ENCODE data around the gene ARNT2.
A peak's percentile ranks its signal among the peaks of the same experiment; 100 is the strongest.

ARNT2 gene

GRCh38 chr15:80517290-80517689 lies 113.1 kb downstream of the ARNT2 start:
- ATAC-seq (no peak), DNase-seq (no peak)
- H3K27me3 Mint-ChIP-seq = no peaks in the 10 kb centered on the region
- H3K9me3 Mint-ChIP-seq = no peaks in the 10 kb centered on the region
- H3K4me3 Mint-ChIP-seq = no peak overlapping the region
- H3K27ac Mint-ChIP-seq = no peak overlapping the region
- no peaks in the 10 kb centered on the region for H3K4me1 Mint-ChIP-seq

GRCh38 chr15:80518522-80518921 lies 114.3 kb downstream of the ARNT2 start:
- H3K27me3 Mint-ChIP-seq = peaks cover 9% of the 10 kb centered on the region
- H3K4me1 Mint-ChIP-seq = no peaks in the 10 kb centered on the region
- H3K4me3 Mint-ChIP-seq = no peak overlapping the region
- no peak overlapping the region for H3K27ac Mint-ChIP-seq
- no peak for ATAC-seq
- H3K9me3 Mint-ChIP-seq = no peaks in the 10 kb centered on the region
- no peak for DNase-seq

- no peak for ATAC-seq
- H3K27ac Mint-ChIP-seq = no peak overlapping the region
Observed at GRCh38 chr15:80523746-80524145, 119.6 kb downstream of the ARNT2 start.

GRCh38 chr15:80525853-80526252 lies 121.7 kb downstream of the ARNT2 start:
- no peaks in the 10 kb centered on the region for H3K4me1 Mint-ChIP-seq
- no peak for DNase-seq
- no peaks in the 10 kb centered on the region for H3K9me3 Mint-ChIP-seq
- peaks cover 44% of the 10 kb centered on the region for H3K27me3 Mint-ChIP-seq
- H3K4me3 Mint-ChIP-seq = no peak overlapping the region
- no peak overlapping the region for H3K27ac Mint-ChIP-seq
- ATAC-seq = no peak

More at GRCh38 chr15:80523746-80524145, 119.6 kb downstream of the ARNT2 start:
- H3K9me3 Mint-ChIP-seq = no peaks in the 10 kb centered on the region
- H3K4me1 Mint-ChIP-seq = no peaks in the 10 kb centered on the region
- H3K27me3 Mint-ChIP-seq = peaks cover 30% of the 10 kb centered on the region
- no peak for DNase-seq
- H3K4me3 Mint-ChIP-seq = no peak overlapping the region

GRCh38 chr15:80526556-80527340 lies 122.6 kb downstream of the ARNT2 start:
- no peak for ATAC-seq
- Mint-ChIP-seq H3K27me3 (peaks cover 48% of the 10 kb centered on the region), H3K4me1 (no peaks in the 10 kb centered on the region), H3K4me3 (no peak overlapping the region), H3K9me3 (no peaks in the 10 kb centered on the region), H3K27ac (peak overlapping the region in 1 of 2 donors; percentile 69)
- DNase-seq = no peak

- Mint-ChIP-seq H3K27me3 (peaks cover 53% of the 10 kb centered on the region), H3K27ac (no peak overlapping the region), H3K4me1 (no peaks in the 10 kb centered on the region), H3K4me3 (no peak overlapping the region), H3K9me3 (no peaks in the 10 kb centered on the region)
- ATAC-seq = no peak
- DNase-seq = no peak
Observed at GRCh38 chr15:80527406-80527805, 123.2 kb downstream of the ARNT2 start.

- H3K27me3 Mint-ChIP-seq = peaks cover 55% of the 10 kb centered on the region
- ATAC-seq = no peak
- no peak overlapping the region for H3K4me3 Mint-ChIP-seq
- no peaks in the 10 kb centered on the region for H3K4me1 Mint-ChIP-seq
- no peaks in the 10 kb centered on the region for H3K9me3 Mint-ChIP-seq
- H3K27ac Mint-ChIP-seq = no peak overlapping the region
- no peak for DNase-seq
Observed at GRCh38 chr15:80527961-80528360, 123.8 kb downstream of the ARNT2 start.

GRCh38 chr15:80530737-80531365 lies 126.7 kb downstream of the ARNT2 start:
- Mint-ChIP-seq H3K27me3 (peaks cover 67% of the 10 kb centered on the region), H3K27ac (no peak overlapping the region), H3K4me1 (no peaks in the 10 kb centered on the region), H3K9me3 (peaks cover 13% of the 10 kb centered on the region in 2 donors), H3K4me3 (no peak overlapping the region)
- no peak for ATAC-seq
- DNase-seq = no peak

GRCh38 chr15:80531388-80531787 lies 127.2 kb downstream of the ARNT2 start:
- DNase-seq (no peak), ATAC-seq (no peak)
- Mint-ChIP-seq H3K4me3 (no peak overlapping the region), H3K27ac (no peak overlapping the region), H3K9me3 (peaks cover 13% of the 10 kb centered on the region in 2 donors), H3K27me3 (peaks cover 65% of the 10 kb centered on the region), H3K4me1 (no peaks in the 10 kb centered on the region)

GRCh38 chr15:80531796-80532195 lies 127.6 kb downstream of the ARNT2 start:
- no peak overlapping the region for H3K27ac Mint-ChIP-seq
- no peak for DNase-seq

GRCh38 chr15:80533790-80534333 lies 129.7 kb downstream of the ARNT2 start:
- Mint-ChIP-seq H3K27me3 (peaks cover 60% of the 10 kb centered on the region), H3K4me1 (no peaks in the 10 kb centered on the region), H3K27ac (no peak overlapping the region), H3K9me3 (peaks cover 13% of the 10 kb centered on the region in 2 donors), H3K4me3 (no peak overlapping the region)
- DNase-seq (no peak), ATAC-seq (no peak)

More at GRCh38 chr15:80531796-80532195, 127.6 kb downstream of the ARNT2 start:
- Mint-ChIP-seq H3K4me3 (no peak overlapping the region), H3K9me3 (peaks cover 13% of the 10 kb centered on the region in 2 donors), H3K4me1 (no peaks in the 10 kb centered on the region), H3K27me3 (peaks cover 62% of the 10 kb centered on the region)
- ATAC-seq = no peak

- H3K4me3 Mint-ChIP-seq = no peak overlapping the region
- H3K4me1 Mint-ChIP-seq = no peaks in the 10 kb centered on the region
- H3K27ac Mint-ChIP-seq = no peak overlapping the region
- peaks cover 13 to 18% of the 10 kb centered on the region in 2 donors for H3K9me3 Mint-ChIP-seq
- DNase-seq (no peak), ATAC-seq (no peak)
- H3K27me3 Mint-ChIP-seq = peaks cover 51% of the 10 kb centered on the region
Observed at GRCh38 chr15:80536231-80536630, 132.0 kb downstream of the ARNT2 start.

- no peak overlapping the region for H3K4me3 Mint-ChIP-seq
- ATAC-seq = no peak
- H3K4me1 Mint-ChIP-seq = no peaks in the 10 kb centered on the region
- H3K27me3 Mint-ChIP-seq = peaks cover 52% of the 10 kb centered on the region
- no peak overlapping the region for H3K27ac Mint-ChIP-seq
- no peak for DNase-seq
- peaks cover 13 to 20% of the 10 kb centered on the region in 2 donors for H3K9me3 Mint-ChIP-seq
Observed at GRCh38 chr15:80536716-80537115, 132.5 kb downstream of the ARNT2 start.

- Mint-ChIP-seq H3K27ac (no peak overlapping the region), H3K4me1 (no peaks in the 10 kb centered on the region), H3K4me3 (no peak overlapping the region), H3K27me3 (peaks cover 52% of the 10 kb centered on the region), H3K9me3 (peaks cover 0 to 12% of the 10 kb centered on the region in 2 donors)
- ATAC-seq (no peak), DNase-seq (no peak)
Observed at GRCh38 chr15:80545078-80545477, 140.9 kb downstream of the ARNT2 start.

- Mint-ChIP-seq H3K4me1 (no peaks in the 10 kb centered on the region), H3K27me3 (peaks cover 39% of the 10 kb centered on the region), H3K27ac (no peak overlapping the region), H3K9me3 (peaks cover 0 to 5% of the 10 kb centered on the region in 2 donors), H3K4me3 (no peak overlapping the region)
- no peak for DNase-seq
- no peak for ATAC-seq
Observed at GRCh38 chr15:80547264-80547663, 143.1 kb downstream of the ARNT2 start.

GRCh38 chr15:80549191-80549590 lies 145.0 kb downstream of the ARNT2 start:
- H3K27ac Mint-ChIP-seq = no peak overlapping the region
- H3K4me3 Mint-ChIP-seq = no peak overlapping the region
- H3K27me3 Mint-ChIP-seq = peaks cover 33% of the 10 kb centered on the region
- DNase-seq (no peak), ATAC-seq (no peak)
- no peaks in the 10 kb centered on the region for H3K4me1 Mint-ChIP-seq
- peaks cover 0 to 5% of the 10 kb centered on the region in 2 donors for H3K9me3 Mint-ChIP-seq

Measured in stimulated activated naive CD8-positive, alpha-beta T cell treated with anti-CD3 and anti-CD28 coated beads, Interleukin-15, amount 100 ng/mL, for 72 hours (primary cell).